ENCODE data around the gene MYO1G.
"Not testable (repeated sequence)": the region's sequence is repeated elsewhere in the genome, so short reads cannot be mapped to it uniquely, and the experiment has no call there.

MYO1G gene

GRCh38 chr7:44965441-44965903 lies 13.3 kb downstream of the MYO1G start:
- no peak for DNase-seq

- no peak for DNase-seq
These were observed 13.9 kb downstream of the MYO1G start for GRCh38 chr7:44964831-44965440.

- DNase-seq: no peak
These were observed 14.4 kb downstream of the MYO1G start for GRCh38 chr7:44964384-44964830.

GRCh38 chr7:44963364-44964290 lies 15.2 kb downstream of the MYO1G start:
- DNase-seq: no peak

- no peak for DNase-seq
These were observed 16.1 kb downstream of the MYO1G start for GRCh38 chr7:44962483-44963251.

GRCh38 chr7:44961844-44962482 lies 16.9 kb downstream of the MYO1G start:
- no peak for DNase-seq

GRCh38 chr7:44960011-44960580 lies 18.7 kb downstream of the MYO1G start:
- DNase-seq: no peak

- DNase-seq: no peak
These were observed 19.3 kb downstream of the MYO1G start for GRCh38 chr7:44959433-44959951.

- DNase-seq: no peak
These were observed 20.0 kb downstream of the MYO1G start for GRCh38 chr7:44958645-44959344.

GRCh38 chr7:44956157-44956766 lies 22.6 kb downstream of the MYO1G start:
- DNase-seq: no peak

- DNase-seq: no peak
These were observed 23.1 kb downstream of the MYO1G start for GRCh38 chr7:44955733-44956132.

GRCh38 chr7:44953156-44953555 lies 25.7 kb downstream of the MYO1G start:
- no peak for DNase-seq

- DNase-seq: no peak
These were observed 29.5 kb downstream of the MYO1G start for GRCh38 chr7:44949303-44949702.

- no peak for DNase-seq
These were observed 33.3 kb downstream of the MYO1G start for GRCh38 chr7:44945479-44945878.

- no peak for DNase-seq
These were observed 34.0 kb downstream of the MYO1G start for GRCh38 chr7:44944821-44945220.

- DNase-seq: no peak
These were observed 35.2 kb downstream of the MYO1G start for GRCh38 chr7:44943631-44944030.

GRCh38 chr7:44937426-44937825 lies 41.4 kb downstream of the MYO1G start:
- DNase-seq: no peak

GRCh38 chr7:44936322-44936721 lies 42.5 kb downstream of the MYO1G start:
- DNase-seq: no peak

- no peak for DNase-seq
These were observed 43.2 kb downstream of the MYO1G start for GRCh38 chr7:44935583-44935982.

GRCh38 chr7:44935016-44935415 lies 43.8 kb downstream of the MYO1G start:
- no peak for DNase-seq

GRCh38 chr7:44934510-44934909 lies 44.3 kb downstream of the MYO1G start:
- not testable (repeated sequence) for DNase-seq
